GM10266 (cell line): ENCODE results near the gene FKBP5.
A peak's percentile ranks its signal among the peaks of the same experiment; 100 is the strongest.

Experiments
- DNase-seq: peaks from one replicate; pipeline ENCODE4 v3.0.0; 2012; ENCODE audit errors: extremely low spot score
- CTCF ChIP-seq: IDR thresholded peaks from 2 replicates; pipeline ENCODE4 v1.5.1; 2012; ENCODE audit warnings: mild to moderate bottlenecking, low read depth; ENCODE audit not compliant: control insufficient read depth, insufficient read depth; ENCODE audit errors: missing control alignments

The FKBP5 gene

GRCh38 chr6:35727231-35727934, 38.7 kb upstream of the FKBP5 start:
- no peak for DNase-seq
- no peak for TF ChIP-seq CTCF

GRCh38 chr6:35725721-35726438, 37.2 kb upstream of the FKBP5 start:
- no peak for TF ChIP-seq CTCF
- DNase-seq, result no peak

GRCh38 chr6:35725081-35725708, 36.5 kb upstream of the FKBP5 start:
- no peak for DNase-seq

GRCh38 chr6:35724471-35724870, 35.8 kb upstream of the FKBP5 start:
- no peak for DNase-seq
- no peak for TF ChIP-seq CTCF

More at GRCh38 chr6:35725081-35725708, 36.5 kb upstream of the FKBP5 start:
- TF ChIP-seq CTCF, result no peak

GRCh38 chr6:35724059-35724458, 35.3 kb upstream of the FKBP5 start:
- no peak for TF ChIP-seq CTCF
- DNase-seq, result peak; percentile 3

GRCh38 chr6:35723587-35723986, 34.9 kb upstream of the FKBP5 start:
- no peak for DNase-seq
- no peak for TF ChIP-seq CTCF
